ENCODE measurements around the gene SOX13.

The SOX13 gene

GRCh38 chr1:204170494-204171155 is 97.7 kb downstream of the SOX13 start:
- H3K4me3 ChIP-seq (ENCODE audit: low read depth, low read length): no peak overlapping the region
- TF ChIP-seq CTCF (IDR thresholded peaks at IDR 0.05; ENCODE audit: low read depth, low read length): no peak

GRCh38 chr1:204171751-204172178 is 98.8 kb downstream of the SOX13 start:
- TF ChIP-seq CTCF (IDR thresholded peaks at IDR 0.05; ENCODE audit: low read depth, low read length): no peak
- no peak overlapping the region for H3K4me3 ChIP-seq (ENCODE audit: low read depth, low read length)

- no peak overlapping the region for H3K4me3 ChIP-seq (ENCODE audit: low read depth, low read length)
- TF ChIP-seq CTCF (IDR thresholded peaks at IDR 0.05; ENCODE audit: low read depth, low read length): no peak
Observed at GRCh38 chr1:204172404-204173029, 99.6 kb downstream of the SOX13 start.

- H3K4me3 ChIP-seq (ENCODE audit: low read depth, low read length): no peak overlapping the region
- no peak for TF ChIP-seq CTCF (IDR thresholded peaks at IDR 0.05; ENCODE audit: low read depth, low read length)
Observed at GRCh38 chr1:204174958-204175357, 102.0 kb downstream of the SOX13 start.

GRCh38 chr1:204176049-204176448 is 103.1 kb downstream of the SOX13 start:
- TF ChIP-seq CTCF (IDR thresholded peaks at IDR 0.05; ENCODE audit: low read depth, low read length): no peak
- no peak overlapping the region for H3K4me3 ChIP-seq (ENCODE audit: low read depth, low read length)

GRCh38 chr1:204177133-204177532 is 104.2 kb downstream of the SOX13 start:
- no peak for TF ChIP-seq CTCF (IDR thresholded peaks at IDR 0.05; ENCODE audit: low read depth, low read length)
- no peak overlapping the region for H3K4me3 ChIP-seq (ENCODE audit: low read depth, low read length)

Data from WI38 (cell line).